Mesodermal cell (in vitro differentiated cells): Measurements from ENCODE around the gene MTARC2.

Experiments used
- H3K27ac ChIP-seq: 2 replicates; pipeline ENCODE4 v1.7.0; 2013; ENCODE audit warnings: mild to moderate bottlenecking, low read depth, low read length, moderate library complexity; ENCODE audit not compliant: severe bottlenecking
- H3K36me3 ChIP-seq: 2 replicates; pipeline ENCODE4 v1.7.1; 2013; ENCODE audit warnings: mild to moderate bottlenecking, low read length, moderate library complexity; ENCODE audit not compliant: control insufficient read depth, insufficient read depth
- H3K4me1 ChIP-seq: one replicate; pipeline ENCODE4 v1.7.1; 2013; ENCODE audit warnings: mild to moderate bottlenecking, low read length; ENCODE audit not compliant: insufficient read depth, control insufficient read depth, poor library complexity, severe bottlenecking
- H3K4me3 ChIP-seq: 2 replicates; pipeline ENCODE4 v1.7.0; 2013; ENCODE audit warnings: low read length, control low read depth, mild to moderate bottlenecking; ENCODE audit not compliant: insufficient read depth, poor library complexity, severe bottlenecking; ENCODE audit errors: extremely low read depth
- H3K9me3 ChIP-seq: 2 replicates; pipeline ENCODE4 v1.7.1; 2013; ENCODE audit warnings: mild to moderate bottlenecking, low read length, moderate library complexity; ENCODE audit not compliant: control insufficient read depth
- WGBS, 2 experiments: methylation state at CpG; one replicate each; pipeline ENCODE4 v1.1.5; 2013; ENCODE audit warnings: missing lambda C conversion rate in 2 of 2; ENCODE audit not compliant: insufficient coverage in 2 of 2; 5-methylcytosine and 5-hydroxymethylcytosine counted together

MTARC2 gene

DNA sequence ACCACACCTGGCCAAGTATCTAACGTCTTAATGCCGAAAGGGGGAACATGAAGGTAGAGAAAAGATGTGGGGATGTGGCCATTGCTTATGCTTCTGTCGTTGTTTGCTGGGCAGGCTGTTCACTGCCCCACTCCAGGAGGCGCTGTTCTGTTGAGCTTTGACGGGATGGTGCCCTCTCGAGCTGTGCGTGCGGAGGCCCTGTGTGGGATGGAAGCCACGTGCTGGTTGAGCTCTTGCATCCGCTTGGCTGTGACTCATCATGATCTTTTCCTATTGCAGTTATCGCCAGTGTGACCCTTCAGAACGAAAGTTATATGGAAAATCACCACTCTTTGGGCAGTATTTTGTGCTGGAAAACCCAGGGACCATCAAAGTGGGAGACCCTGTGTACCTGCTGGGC lies 64.9 kb downstream of the MTARC2 start:
- WGBS, 2 experiments, result 77 to 78% methylated on average over 10 to 11 of the region's 12 CpGs
- no peaks in the 10 kb centered on the region for H3K36me3 ChIP-seq
- H3K27ac ChIP-seq, result no peak overlapping the region

DNA sequence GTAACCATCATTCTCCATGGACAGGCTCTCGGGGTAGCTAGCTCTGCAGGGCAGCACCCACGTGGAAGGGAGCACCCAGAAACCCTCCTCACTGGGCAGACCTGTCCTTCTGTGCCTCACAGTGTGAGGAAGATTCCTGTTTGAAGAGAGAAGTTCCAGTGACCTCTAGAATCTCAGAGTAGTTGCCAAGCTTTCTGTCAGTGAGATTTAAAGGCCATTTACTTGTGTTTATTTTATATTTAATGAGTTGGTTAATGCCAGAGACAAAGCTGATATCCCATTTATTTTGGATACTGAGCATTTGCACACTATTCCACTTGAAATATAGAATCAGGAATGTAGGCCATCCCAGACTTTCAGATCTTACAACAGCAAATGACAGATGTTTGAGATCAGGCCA lies 67.3 kb downstream of the MTARC2 start:
- Histone ChIP-seq H3K27ac (no peak overlapping the region), H3K4me1 (peaks cover 22% of the 10 kb centered on the region), H3K36me3 (no peaks in the 10 kb centered on the region), H3K9me3 (no peaks in the 10 kb centered on the region), H3K4me3 (no peak overlapping the region)
- WGBS, 2 experiments, result 83% methylated on average over 1 of the region's 2 CpGs; no CpG with 5 or more reads in 1 of the 2 experiments

More for the DNA sequence above, 64.9 kb downstream of the MTARC2 start:
- H3K9me3 ChIP-seq, result no peaks in the 10 kb centered on the region
- no peak overlapping the region for H3K4me3 ChIP-seq
- peaks cover 9% of the 10 kb centered on the region for H3K4me1 ChIP-seq

DNA sequence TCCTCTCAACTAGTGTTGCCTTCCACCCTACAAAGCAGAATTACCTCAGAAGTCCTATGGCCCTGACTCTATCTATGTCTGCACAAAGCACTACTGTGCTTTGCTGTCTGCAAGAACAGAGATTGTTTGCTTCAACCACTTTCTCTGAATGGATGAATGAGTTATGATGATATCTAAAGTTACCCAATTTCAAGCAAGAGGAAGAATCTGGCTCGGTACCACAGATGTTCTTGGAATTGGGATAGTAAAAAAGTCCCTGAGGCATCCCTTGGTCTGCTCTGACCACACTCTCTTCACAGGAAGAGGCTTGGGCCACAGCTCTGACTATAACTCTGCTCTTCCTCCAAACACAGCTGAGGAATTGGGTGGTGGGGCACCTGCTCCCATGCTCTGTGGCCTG lies 69.8 kb downstream of the MTARC2 start:
- no peak overlapping the region for H3K4me3 ChIP-seq
- no peaks in the 10 kb centered on the region for H3K36me3 ChIP-seq
- no peaks in the 10 kb centered on the region for H3K9me3 ChIP-seq
- WGBS, 2 experiments, result 83 to 100% methylated on average over 1 of the region's 1 CpG
- peaks cover 22% of the 10 kb centered on the region for H3K4me1 ChIP-seq
- no peak overlapping the region for H3K27ac ChIP-seq

DNA sequence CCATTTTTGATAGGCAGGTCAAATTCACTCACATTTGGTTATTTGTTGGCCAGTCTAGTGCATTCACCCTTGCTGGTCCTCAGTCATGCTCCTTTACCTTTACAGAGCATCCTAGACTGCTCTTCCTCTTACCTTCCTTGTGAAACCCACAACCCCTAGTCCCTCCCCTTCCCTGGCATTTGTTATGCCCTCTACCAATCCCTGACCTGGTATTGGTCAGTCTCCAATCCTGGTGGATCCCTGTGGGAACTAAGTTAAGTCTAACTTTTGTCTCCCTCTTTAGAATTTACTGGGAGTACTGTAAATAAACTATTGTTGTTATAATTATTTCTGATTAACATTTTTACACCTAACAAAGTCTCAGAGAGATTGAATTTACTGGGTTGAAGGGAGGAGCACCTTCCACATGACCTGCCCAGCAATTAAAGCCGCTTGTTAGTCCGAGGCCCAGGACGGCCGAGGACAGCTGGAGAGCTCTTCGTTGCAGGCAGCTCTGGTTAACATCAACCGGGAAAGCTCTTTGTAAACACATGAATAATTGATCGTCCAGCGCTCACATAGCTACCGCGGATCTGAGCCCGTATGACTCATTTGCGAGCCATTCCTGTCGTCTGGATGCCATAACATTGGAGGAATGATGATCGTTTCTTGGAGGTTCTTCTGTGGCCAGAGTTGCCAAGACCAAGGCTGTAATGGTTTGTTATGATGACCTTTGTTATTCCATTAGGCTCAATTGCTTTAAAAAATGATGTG lies 70.5 kb downstream of the MTARC2 start:
- H3K36me3 ChIP-seq, result no peaks in the 10 kb centered on the region
- peak overlapping the region; percentile 84 for H3K27ac ChIP-seq
- WGBS, 2 experiments, result 21 to 36% methylated on average over 10 to 14 of the region's 14 CpGs
- H3K9me3 ChIP-seq, result no peaks in the 10 kb centered on the region
- H3K4me1 ChIP-seq, result peaks cover 26% of the 10 kb centered on the region
- no peak overlapping the region for H3K4me3 ChIP-seq

DNA sequence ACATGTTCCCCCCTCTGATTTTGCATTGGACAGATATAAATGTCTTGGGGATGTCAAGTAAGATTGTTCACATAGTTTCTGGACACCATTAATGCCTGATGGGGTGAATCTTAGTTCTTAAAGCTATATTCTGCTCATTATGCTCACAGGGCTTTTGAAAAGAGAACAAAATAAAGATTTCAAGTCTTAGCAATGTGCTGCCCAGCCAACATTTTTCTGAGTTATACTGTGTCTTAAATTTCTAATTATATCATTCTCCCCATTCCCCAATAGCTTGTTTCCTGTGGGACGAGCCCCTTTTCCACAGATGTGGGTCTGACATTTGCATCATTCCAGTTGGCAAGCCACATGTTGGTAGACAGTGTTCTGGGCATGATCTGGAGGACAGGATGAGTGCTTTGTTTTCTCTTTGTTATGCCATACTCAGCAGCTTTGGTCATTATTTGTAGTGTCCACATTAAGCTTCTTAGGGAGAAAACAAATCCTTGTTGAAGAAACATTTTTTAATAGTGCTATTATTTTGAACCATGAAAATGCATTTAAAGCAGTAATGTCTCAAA lies 71.4 kb downstream of the MTARC2 start:
- 100% methylated on average over 1 of the region's 1 CpG; no CpG with 5 or more reads in 1 of the 2 experiments for WGBS, 2 experiments
- Histone ChIP-seq H3K4me3 (no peak overlapping the region), H3K36me3 (no peaks in the 10 kb centered on the region), H3K9me3 (no peaks in the 10 kb centered on the region), H3K4me1 (peaks cover 34% of the 10 kb centered on the region), H3K27ac (peak overlapping the region; percentile 84)

DNA sequence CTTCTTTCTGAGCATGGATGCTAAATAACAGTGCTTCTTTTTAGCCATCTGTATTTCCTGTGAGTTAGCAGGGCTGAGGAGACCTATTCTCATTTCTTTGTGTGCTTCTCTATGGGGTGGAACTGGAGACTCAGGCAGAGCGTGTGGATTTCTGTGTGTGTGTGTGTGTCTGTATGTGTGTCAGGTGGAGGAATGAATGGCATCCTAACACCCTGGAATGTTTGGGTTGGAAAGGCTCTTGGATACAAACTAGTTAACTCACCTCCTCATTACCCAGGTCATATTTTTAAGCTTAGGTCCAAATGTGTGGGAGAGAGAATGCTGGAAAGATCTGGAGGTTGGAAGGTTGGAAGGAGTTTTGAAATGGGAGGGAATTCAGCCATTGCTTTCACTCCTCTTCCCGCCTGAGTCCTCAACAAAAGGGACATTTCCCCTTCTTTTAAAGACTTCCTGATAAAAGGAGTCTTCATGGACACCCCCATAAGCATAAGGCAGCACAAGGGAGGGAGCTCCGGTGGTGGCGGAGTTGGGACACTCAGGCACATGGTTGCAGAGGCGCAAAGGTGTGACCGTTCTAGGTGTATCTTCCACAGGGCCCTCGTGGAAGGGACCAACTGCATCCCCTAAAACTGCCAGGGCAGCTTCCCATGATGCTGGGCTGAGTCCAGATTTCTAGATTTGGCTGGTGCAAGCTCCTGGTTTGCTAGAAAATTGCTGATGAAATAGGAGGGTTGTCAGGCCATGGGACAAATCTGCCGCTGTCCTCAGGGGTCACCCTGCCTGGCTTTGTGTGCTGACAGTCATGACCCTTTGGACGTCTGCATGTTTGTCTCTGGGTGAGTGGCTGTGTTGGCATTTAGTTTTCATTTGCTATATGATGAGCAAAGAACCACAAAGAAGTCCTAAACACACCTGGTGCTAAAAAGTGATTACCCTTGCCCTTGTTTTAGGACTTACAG lies 76.2 kb downstream of the MTARC2 start:
- Histone ChIP-seq H3K4me1 (peaks cover 22% of the 10 kb centered on the region), H3K4me3 (no peak overlapping the region), H3K36me3 (no peaks in the 10 kb centered on the region), H3K27ac (no peak overlapping the region), H3K9me3 (no peaks in the 10 kb centered on the region)
- WGBS, 2 experiments, result 92 to 97% methylated on average over 6 to 7 of the region's 9 CpGs

DNA sequence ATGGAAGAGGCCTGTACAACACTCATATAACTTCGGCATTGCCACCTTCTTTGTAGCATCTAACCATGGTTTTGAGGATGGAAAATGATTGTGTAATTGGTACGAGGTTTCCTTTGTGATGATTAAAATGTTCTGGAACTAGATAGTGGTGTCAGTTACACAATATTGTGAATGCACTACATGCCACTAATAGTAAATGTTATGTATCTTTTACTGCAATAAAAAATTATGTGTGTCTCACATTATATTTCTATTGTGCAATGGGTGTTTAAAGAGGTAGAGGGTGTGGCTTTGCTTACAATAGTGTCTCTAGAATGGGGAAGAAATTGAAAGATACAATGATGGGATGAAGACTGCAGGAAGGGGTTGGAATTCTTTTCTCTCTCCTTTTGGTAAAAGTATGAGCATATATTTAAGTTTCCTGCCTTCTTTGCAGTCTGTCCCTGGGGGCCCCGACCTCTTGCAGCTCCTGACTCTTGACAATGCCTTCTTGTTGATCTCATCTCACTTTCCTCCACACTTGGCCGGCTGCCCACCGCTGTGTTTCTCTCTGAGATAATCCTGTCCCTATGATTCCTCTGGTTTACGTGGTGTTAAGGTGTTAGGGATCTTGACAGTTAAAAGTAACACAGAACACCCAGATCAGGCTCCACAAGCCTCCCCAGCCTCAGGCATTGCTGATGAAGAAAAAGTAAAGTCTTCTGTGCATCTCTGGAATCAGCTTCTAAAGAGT lies 77.9 kb downstream of the MTARC2 start:
- 60% methylated on average over 1 of the region's 6 CpGs; no CpG with 5 or more reads in 1 of the 2 experiments for WGBS, 2 experiments
- Histone ChIP-seq H3K9me3 (no peaks in the 10 kb centered on the region), H3K4me3 (no peak overlapping the region)

DNA sequence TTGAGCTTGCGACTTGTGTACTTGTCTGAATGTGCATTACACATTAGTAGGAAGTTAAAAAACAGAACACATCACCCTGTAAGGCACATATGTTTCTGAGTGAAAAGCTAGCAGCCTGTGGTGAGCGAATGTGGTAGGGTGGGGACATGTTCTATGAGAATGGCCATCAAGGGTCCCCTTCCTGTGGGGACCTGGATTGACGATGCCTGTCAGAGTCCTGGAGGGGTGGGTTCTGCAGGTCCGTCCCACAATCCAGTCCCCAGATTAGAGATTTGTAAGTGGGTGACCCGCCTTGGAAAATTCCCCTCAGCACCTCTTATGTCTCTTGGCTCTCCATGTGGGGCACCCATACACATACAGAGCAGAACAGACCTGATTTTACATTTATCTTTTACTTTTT lies 78.6 kb downstream of the MTARC2 start:
- no peak overlapping the region for H3K4me3 ChIP-seq
- no peaks in the 10 kb centered on the region for H3K36me3 ChIP-seq
- H3K27ac ChIP-seq, result peak overlapping the region; percentile 73
- no peaks in the 10 kb centered on the region for H3K9me3 ChIP-seq
- peaks cover 15% of the 10 kb centered on the region for H3K4me1 ChIP-seq
- 94 to 100% methylated on average over 1 to 3 of the region's 5 CpGs for WGBS, 2 experiments

More for the DNA sequence above, 77.9 kb downstream of the MTARC2 start:
- H3K27ac ChIP-seq, result no peak overlapping the region
- no peaks in the 10 kb centered on the region for H3K36me3 ChIP-seq
- peaks cover 15% of the 10 kb centered on the region for H3K4me1 ChIP-seq

DNA sequence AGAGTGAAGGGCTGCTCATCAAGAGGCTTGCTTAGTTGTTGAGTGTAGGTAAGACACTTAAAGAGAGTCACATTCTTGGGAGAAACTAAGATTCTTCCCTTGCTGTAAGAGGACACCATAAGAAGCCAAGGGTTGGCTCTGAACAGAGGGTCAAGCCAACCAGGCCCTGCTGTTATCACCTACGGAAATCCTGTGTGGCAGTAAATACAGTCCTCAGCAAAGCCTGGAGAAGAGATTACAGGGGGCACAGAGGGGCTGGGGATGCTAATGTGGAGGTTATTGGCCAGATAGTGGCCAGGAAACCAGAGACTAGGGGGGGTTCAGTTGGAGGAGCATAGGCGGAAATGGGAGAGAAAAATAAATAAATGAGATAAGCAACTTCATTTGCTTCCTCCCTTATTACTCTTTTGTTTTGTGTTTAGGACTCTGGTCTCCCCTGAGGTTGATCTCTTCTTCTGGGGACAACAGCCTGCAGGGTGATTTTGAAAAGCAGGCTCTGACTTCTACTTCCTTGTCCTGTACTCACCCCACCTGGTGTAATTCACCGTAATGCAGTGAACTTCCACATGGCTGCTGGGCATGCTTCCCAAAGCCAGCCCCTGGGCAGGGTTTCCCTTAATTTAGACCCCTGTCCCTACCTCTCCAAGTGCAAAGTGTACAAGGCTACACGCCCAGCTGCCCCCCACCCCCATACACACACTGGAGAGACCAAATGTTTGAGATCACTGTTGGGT lies 79.5 kb downstream of the MTARC2 start:
- Histone ChIP-seq H3K4me1 (peaks cover 15% of the 10 kb centered on the region), H3K36me3 (no peaks in the 10 kb centered on the region), H3K9me3 (no peaks in the 10 kb centered on the region), H3K27ac (peak overlapping the region; percentile 73), H3K4me3 (no peak overlapping the region)
- 60 to 74% methylated on average over 2 of the region's 4 CpGs for WGBS, 2 experiments

DNA sequence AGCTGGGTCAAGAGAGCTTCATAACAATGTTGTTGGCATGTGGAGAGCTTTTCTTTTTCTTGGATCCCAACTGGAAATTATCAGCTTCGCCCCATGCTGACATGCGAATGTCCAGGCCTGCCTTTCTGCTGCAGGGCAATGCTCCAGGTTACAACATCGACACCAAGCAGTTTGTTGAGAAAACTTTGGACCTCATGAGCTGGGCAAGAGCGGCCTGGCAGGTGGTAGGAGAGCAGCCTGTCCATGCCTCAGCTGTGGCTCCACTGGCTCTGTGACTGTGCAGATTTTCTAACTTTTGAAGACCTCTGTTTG lies 80.0 kb downstream of the MTARC2 start:
- 89 to 100% methylated on average over 3 to 4 of the region's 4 CpGs for WGBS, 2 experiments
- H3K9me3 ChIP-seq, result no peaks in the 10 kb centered on the region
- peak overlapping the region; percentile 73 for H3K27ac ChIP-seq
- no peaks in the 10 kb centered on the region for H3K36me3 ChIP-seq
- no peak overlapping the region for H3K4me3 ChIP-seq
- H3K4me1 ChIP-seq, result peaks cover 15% of the 10 kb centered on the region
